GM18907 (cell line): ENCODE results near the gene COMT.
"Not testable (repeated sequence)": the region's sequence is repeated elsewhere in the genome, so short reads cannot be mapped to it uniquely, and the experiment has no call there.

Source experiments
- ATAC-seq: cut with Tn5 transposase; IDR thresholded peaks from one replicate; pipeline ENCODE4 v1.9.1; 2021; ENCODE audit warnings: mild to moderate bottlenecking, moderate library complexity; ENCODE audit not compliant: unreplicated experiment

The COMT gene

DNA sequence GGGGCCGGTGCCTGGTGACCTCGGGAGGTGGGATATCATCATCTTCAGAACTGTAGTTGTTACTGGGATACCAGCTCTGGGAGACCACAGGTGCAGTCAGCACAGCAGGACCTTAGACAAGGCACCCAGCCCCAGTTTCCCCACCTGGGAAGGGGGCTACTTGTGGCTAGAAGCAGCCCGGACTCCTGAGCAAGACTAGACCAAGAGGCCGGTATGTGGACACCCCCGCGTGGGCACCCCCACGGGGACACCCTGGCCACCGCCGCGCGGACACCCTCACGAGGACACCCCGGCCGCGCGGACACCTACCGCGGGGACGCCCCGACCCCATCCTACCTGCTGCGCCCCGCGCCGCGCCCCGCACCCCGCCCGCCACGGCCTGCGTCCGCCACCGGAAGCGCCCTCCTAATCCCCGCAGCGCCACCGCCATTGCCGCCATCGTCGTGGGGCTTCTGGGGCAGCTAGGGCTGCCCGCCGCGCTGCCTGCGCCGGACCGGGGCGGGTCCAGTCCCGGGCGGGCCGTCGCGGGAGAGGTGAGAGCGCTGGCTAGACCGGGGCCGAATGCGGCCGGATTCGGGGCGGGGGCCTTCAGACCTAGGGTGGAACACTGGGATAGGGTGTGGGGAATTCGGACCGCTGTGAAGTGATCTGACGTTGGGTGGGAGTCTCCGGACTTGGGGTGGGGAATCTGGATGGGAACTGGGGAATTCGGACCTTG, at the start of gene COMT, which contains the start of gene TXNRD2:
TSS of gene COMT (plus strand) at position 408 of the 718 bp plus-strand sequence. CDS start 20,755 bp downstream, outside the sequence.
TSS of gene TXNRD2 (minus strand) at position 454 of the 718 bp plus-strand sequence. CDS start at position 439, 15 bp downstream.
- peak; percentile 41 for ATAC-seq

DNA sequence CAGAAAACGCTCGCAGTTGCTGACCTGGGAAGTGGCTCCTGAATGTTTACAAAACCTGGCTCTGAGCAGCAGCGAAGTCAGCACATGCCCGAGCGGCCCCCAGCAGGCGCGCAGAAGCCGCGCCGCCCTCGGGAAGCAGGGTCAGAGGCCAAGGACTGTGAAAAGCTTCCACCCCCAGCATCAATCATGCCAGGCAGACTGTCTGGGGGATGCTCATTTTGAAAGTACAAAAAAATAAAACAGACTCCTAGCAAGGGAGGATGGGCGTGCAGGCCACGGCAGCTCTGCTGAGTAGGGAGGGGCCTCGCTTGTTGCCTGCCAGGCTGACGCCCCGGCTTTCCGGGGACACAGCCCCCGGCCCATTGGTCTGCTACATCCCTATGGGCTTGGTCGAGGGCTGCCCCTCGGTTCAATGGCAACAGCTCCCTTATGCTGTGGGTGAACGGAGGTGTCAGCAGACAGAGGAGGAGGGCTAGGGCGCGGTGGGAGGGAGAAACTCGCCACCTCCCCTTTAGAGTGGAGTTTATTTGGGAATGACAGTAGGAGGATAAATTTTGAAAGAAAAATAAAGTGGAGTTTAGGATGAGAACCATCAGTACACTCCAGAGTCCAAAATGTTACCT, 49.2 kb upstream of the COMT start:
- no peak for ATAC-seq

GRCh38 chr22:19892925-19893324, 48.6 kb upstream of the COMT start:
- ATAC-seq, result no peak

- ATAC-seq, result no peak
These were observed 48.2 kb upstream of the COMT start for GRCh38 chr22:19893363-19893762.

DNA sequence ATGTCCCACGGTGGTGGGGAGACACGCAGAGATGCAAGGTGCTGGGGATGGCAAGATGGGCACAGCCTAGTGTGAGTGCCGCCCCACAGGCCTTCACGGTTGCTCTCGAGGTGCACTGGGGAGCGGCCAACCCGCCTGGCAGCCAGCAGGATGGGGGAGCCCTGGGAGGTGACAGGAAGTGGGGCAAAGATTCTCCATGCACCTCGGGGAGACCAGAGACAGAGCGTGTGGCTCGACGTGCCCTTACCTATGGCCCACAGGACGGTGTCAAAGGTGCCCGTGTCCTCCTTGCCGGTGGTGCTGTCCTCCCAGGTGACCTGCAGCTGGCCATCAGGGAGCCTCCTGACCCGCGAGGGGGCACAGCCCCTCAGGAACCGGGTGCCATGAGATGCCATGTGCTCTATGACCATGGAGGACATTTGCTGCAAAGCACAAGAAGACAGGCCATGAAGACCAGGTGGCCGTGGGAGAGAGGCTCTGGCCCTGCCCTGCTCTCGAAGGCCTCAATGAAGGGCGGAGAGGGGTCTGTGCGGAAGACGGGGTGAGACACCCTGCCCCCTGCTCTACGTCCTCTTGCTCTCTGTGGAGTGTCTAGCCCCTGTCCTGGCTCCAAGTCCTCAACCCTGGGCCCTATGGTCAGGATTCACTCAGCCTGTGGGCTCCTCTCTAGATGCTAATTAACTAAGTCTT, 46.3 kb upstream of the COMT start:
- ATAC-seq, result no peak

DNA sequence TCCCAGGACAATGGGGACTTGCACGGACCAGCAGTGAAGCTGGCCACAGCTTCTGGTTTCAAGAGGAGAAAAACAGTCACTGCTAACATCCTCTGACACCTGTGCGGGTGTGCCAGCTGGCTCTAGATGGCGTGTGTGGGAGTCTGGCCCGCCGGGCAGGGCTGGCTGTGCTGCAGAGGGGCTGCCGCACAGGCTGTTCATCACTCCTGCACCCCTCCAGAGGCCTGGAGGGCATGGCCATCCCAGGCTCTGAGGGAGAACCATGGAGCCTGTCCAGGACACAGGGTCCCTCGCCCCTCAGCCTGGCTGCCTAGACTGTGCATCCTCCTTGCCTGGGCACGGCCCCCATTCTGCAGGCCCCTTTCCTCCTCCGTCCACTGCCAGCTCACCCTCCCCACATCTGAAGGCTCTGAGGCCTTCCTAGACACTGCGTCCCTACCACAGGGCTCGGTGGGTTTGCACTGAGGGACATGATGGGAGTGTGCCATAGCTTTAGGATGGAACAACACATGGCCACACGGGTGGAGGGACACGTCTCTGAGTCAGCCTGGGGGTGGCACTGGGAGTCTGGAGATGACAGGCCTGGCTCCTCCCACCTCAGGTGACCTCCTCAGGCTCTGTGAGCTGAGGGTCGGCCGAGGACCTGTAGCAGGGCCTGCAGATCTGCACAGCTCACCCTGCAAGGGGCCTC, 44.8 kb upstream of the COMT start:
- no peak for ATAC-seq

DNA sequence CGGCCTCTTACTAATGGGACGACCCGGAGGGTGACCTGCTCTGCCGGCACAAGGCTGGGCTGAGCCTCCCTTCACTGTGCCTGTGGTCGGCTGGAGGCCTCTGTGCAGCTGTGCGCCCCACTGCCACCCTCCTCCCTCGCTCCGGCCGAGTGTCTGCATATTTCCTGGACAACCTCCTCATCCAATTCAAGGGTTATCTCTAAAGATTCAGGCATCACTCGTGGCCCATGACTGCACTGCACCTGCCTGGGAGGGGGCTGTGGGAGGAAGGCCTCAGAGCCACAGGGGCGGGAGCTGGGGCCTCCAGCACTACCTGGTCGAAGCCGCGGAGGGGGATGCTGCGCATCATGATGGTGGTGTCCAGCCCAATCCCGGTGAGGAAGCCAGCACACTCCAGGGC, 43.8 kb upstream of the COMT start:
- ATAC-seq, result no peak

- no peak for ATAC-seq
These were observed 43.4 kb upstream of the COMT start for GRCh38 chr22:19898145-19898544.

DNA sequence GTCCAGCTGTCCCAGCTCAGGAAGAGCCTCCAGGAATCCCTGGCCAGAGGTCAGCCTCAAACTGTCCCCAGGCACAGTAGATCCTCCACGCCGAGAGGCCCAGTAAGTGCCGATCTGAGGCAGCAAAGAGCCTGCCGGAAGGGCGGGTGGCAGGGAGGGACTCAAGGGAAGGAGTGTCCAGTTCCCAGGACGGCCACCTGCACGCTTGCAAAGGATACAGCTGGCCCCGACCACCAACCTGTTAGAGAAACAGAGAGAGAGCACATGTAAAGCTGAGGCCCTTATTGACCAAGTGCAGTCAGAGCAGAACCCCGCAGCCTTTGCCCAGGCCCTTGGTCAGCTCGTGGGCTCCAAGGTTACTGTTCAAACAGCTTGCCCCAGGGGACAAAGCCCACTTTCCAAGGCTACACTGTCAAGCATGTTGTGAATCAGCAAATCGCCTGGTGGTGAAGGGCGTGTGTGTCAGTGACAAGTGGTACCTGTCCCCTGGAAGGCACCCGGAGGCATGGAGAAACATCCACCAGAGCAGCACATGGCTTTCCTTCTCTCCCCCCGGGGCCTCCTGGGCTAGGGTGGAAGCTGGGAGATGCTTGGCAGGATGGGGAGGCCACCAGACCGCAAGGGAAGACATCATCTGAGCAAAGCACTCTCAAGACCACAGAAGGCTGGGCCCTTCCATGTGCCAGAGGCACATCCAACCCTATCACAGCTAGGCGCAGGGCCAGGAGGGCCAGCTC, 42.6 kb upstream of the COMT start:
- ATAC-seq, result no peak

DNA sequence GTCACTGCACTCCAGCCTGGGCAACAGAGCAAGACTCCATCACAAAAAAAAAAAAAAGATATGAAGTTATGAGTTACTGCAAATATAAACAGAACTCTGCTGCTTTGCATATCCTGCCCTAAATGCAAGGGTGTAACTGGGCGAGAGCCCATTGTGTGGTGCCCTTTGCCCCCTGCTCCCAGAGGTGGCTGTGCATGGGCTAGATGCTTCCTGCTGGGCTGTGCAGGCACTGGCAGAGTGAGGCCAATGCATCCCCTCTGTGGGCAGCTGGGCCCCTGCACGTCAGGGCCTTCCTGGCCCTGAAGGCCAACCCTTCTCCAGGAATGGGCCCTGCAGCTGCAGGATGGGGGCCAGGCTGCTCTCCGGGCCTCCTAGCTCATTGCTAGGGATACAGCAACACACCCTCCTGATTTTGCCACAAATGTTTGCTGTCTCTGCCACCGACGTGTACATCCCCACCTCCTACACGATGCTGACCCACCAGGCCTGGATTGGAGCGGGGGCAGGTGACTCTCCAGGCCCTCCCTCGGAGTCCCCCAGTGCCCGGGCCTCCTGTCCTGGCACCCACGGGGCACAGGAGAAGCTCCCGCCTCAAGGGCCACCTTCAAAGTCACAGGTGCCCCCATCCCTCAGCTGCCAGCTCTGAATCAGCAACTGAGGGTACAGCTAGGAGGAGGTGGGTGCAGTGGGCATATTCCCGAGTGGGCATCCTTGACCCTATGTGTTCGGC, 40.7 kb upstream of the COMT start:
- ATAC-seq, result no peak

GRCh38 chr22:19901577-19902244, 39.9 kb upstream of the COMT start:
- ATAC-seq, result no peak

- no peak for ATAC-seq
These were observed 39.3 kb upstream of the COMT start for GRCh38 chr22:19902245-19902715.

GRCh38 chr22:19903031-19903430, 38.5 kb upstream of the COMT start:
- no peak for ATAC-seq

DNA sequence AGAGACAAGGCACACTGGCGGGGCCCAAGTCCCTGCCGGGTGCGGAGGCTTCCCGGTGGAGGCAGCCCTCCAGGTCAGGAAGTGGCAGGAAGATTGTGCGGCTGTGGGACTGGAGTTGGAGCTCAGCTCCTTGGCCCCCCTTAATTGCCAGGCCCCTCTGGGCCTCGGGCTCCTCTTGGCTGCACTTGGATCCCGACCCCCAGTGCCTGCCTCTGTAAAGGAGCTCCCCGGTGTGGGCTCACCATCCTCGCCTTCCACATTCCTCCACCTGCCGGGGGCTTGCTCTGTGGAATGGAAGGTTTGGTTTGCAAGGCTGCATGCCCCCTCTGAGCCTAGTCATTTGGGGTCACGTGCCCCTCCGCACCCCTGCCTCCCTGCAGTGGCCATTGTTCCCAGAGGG, 38.1 kb upstream of the COMT start:
- ATAC-seq, result no peak

GRCh38 chr22:19904174-19904856, 37.3 kb upstream of the COMT start:
- no peak for ATAC-seq

- ATAC-seq, result no peak
These were observed 36.6 kb upstream of the COMT start for GRCh38 chr22:19904935-19905334.

DNA sequence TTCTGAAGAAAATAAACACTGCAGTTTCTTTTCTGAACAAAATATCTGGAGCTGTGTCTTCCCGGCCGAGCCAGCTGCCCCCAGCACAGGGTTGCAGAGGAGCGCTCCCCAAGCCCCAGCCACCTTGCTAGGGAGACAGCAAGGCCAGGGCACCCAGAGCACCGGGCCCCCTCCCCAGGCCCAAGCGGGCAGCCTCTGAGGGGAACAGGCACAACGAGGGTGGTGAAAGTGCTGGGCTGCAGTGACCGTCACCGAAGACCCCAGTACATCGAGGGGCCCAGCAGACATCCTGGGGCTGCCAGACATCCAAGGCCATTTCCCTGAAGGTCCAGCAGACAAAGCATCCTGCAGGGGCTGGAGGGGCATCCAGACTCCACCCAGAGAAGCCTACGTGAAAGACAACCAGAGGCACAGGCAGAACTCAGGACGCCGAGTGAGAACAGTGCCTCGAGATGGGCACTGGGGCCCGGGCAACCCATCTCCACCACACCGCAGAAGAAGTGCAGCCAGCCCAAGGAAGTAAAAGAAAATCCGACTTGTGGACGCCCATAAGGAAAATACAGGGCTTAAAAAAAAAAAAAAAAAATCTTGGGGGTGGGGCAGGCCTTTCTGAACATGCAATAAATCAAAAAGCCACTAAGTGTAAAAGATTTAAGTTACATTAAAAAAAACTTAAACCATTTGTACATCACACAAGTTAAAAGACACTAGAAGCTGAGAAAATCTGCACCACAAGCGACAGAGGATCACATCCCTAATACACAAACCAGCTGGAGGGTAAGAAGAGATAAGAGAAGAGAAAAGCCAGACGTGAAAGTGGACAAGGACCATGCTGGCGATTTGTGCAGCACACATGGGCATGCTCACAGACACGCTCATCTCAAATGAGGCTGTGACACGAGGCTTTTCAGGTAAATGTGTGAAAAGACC, 36.0 kb upstream of the COMT start:
- ATAC-seq, result no peak

DNA sequence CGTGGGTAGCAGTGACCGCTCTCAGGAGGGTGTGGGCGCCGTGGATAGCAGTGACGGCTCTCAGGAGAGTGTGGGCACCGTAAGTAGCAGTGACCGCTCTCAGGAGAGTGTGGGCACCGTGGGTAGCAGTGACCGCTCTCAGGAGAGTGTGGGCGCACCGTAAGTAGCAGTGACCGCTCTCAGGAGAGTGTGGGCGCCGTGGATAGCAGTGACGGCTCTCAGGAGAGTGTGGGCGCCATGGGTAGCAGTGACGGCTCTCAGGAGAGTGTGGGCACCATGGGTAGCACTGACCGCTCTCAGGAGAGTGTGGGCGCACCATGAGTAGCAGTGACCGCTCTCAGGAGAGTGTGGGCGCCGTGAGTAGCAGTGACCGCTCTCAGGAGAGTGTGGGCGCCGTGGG, 34.7 kb upstream of the COMT start:
- not testable (repeated sequence) for ATAC-seq
